ACC112 (cell line): Measurements from ENCODE around the gene WSCD2.
"Not testable (repeated sequence)": the region's sequence is repeated elsewhere in the genome, so short reads cannot be mapped to it uniquely, and the experiment has no call there.

ENCODE experiments used
- H2AFZ ChIP-seq: fragments of 200-600 bp; sonication (generic); one replicate; pipeline ENCODE4 v1.6.0; 2017; ENCODE audit warnings: antibody characterized with exemption, low read length; ENCODE audit not compliant: unreplicated experiment
- H3K27ac ChIP-seq: fragments of 200-600 bp; sonication (generic); 2 replicates; pipeline ENCODE4 v1.5.1; 2014; ENCODE audit warnings: low read depth, mild to moderate bottlenecking, antibody characterized with exemption, low read length, moderate library complexity
- H3K27me3 ChIP-seq: fragments of 200-600 bp; sonication (generic); 2 replicates; pipeline ENCODE4 v1.6.1; 2014; ENCODE audit warnings: mild to moderate bottlenecking, antibody characterized with exemption, low read length, moderate library complexity, mixed read lengths; ENCODE audit not compliant: insufficient read depth
- H3K36me3 ChIP-seq: fragments of 200-600 bp; sonication (generic); 2 replicates; pipeline ENCODE4 v1.6.1; 2016; ENCODE audit warnings: mild to moderate bottlenecking, antibody characterized with exemption, low read length, moderate library complexity, mixed read lengths; ENCODE audit not compliant: insufficient read depth
- H3K4me1 ChIP-seq: fragments of 200-600 bp; sonication (generic); one replicate; pipeline ENCODE4 v1.6.1; 2016; ENCODE audit warnings: low read length, mixed read lengths; ENCODE audit not compliant: insufficient read depth, unreplicated experiment, control insufficient read depth
- H3K4me3 ChIP-seq: fragments of 200-600 bp; sonication (generic); 2 replicates; pipeline ENCODE4 v1.5.1; 2014; ENCODE audit warnings: mild to moderate bottlenecking, low read depth, low read length
- H3K79me2 ChIP-seq: fragments of 200-600 bp; sonication (generic); one replicate; pipeline ENCODE4 v1.6.0; 2016; ENCODE audit warnings: low read length; ENCODE audit not compliant: control insufficient read depth, unreplicated experiment, insufficient read depth

The WSCD2 gene

GRCh38 chr12:108207791-108208730 is 79.0 kb downstream of the WSCD2 start:
- Histone ChIP-seq H3K27ac (no peak overlapping the region), H2AFZ (no peak overlapping the region), H3K4me3 (no peak overlapping the region)

GRCh38 chr12:108210001-108210400 is 80.9 kb downstream of the WSCD2 start:
- H3K79me2 ChIP-seq: no peaks in the 10 kb centered on the region
- H3K36me3 ChIP-seq: no peaks in the 10 kb centered on the region
- H3K4me1 ChIP-seq: no peaks in the 10 kb centered on the region
- no peak overlapping the region for H2AFZ ChIP-seq
- H3K27ac ChIP-seq: no peak overlapping the region
- H3K27me3 ChIP-seq: no peaks in the 10 kb centered on the region; the same call in 1 of the 2 replicates
- H3K4me3 ChIP-seq: no peak overlapping the region

More at GRCh38 chr12:108207791-108208730, 79.0 kb downstream of the WSCD2 start:
- H3K4me1 ChIP-seq: no peaks in the 10 kb centered on the region
- no peaks in the 10 kb centered on the region for H3K36me3 ChIP-seq
- peaks cover 3% of the 10 kb centered on the region for H3K27me3 ChIP-seq
- no peaks in the 10 kb centered on the region for H3K79me2 ChIP-seq

- no peaks in the 10 kb centered on the region for H3K79me2 ChIP-seq
- no peak overlapping the region for H2AFZ ChIP-seq
- no peak overlapping the region for H3K4me3 ChIP-seq
- no peak overlapping the region for H3K27ac ChIP-seq
- H3K4me1 ChIP-seq: no peaks in the 10 kb centered on the region
- no peaks in the 10 kb centered on the region; the same call in 1 of the 2 replicates for H3K27me3 ChIP-seq
- no peaks in the 10 kb centered on the region for H3K36me3 ChIP-seq
These were observed 82.1 kb downstream of the WSCD2 start for GRCh38 chr12:108211157-108211556.

GRCh38 chr12:108213871-108214445 is 84.9 kb downstream of the WSCD2 start:
- no peak overlapping the region for H2AFZ ChIP-seq
- no peaks in the 10 kb centered on the region for H3K79me2 ChIP-seq
- H3K27me3 ChIP-seq: no peaks in the 10 kb centered on the region; the same call in 1 of the 2 replicates
- H3K27ac ChIP-seq: no peak overlapping the region
- no peaks in the 10 kb centered on the region for H3K4me1 ChIP-seq
- no peak overlapping the region for H3K4me3 ChIP-seq
- H3K36me3 ChIP-seq: no peaks in the 10 kb centered on the region

- Histone ChIP-seq H3K27me3 (no peaks in the 10 kb centered on the region; the same call in 1 of the 2 replicates), H3K4me3 (no peak overlapping the region), H3K27ac (no peak overlapping the region), H3K36me3 (no peaks in the 10 kb centered on the region), H3K4me1 (no peaks in the 10 kb centered on the region), H2AFZ (no peak overlapping the region), H3K79me2 (no peaks in the 10 kb centered on the region)
These were observed 85.4 kb downstream of the WSCD2 start for GRCh38 chr12:108214486-108214885.

DNA sequence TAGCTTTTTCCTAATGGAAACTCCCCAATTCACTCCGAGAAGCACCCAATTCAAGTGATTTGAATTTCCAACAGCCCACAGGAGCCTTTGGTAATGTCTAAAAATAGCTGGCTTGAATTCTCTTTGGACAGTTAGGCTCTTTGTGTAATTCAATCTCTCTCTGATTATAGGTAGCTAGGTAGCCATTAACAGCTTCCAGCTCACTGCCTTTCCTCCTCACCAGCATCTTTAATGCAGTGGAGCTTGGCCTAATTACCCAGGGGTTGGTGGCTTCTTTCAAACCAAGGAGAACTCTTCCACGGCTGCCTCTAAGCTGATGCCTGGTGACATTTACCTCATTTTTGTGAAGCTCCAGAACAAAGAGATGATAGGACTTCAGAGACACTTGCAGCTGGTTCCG is 86.4 kb downstream of the WSCD2 start:
- no peaks in the 10 kb centered on the region for H3K4me1 ChIP-seq
- no peak overlapping the region for H3K4me3 ChIP-seq

DNA sequence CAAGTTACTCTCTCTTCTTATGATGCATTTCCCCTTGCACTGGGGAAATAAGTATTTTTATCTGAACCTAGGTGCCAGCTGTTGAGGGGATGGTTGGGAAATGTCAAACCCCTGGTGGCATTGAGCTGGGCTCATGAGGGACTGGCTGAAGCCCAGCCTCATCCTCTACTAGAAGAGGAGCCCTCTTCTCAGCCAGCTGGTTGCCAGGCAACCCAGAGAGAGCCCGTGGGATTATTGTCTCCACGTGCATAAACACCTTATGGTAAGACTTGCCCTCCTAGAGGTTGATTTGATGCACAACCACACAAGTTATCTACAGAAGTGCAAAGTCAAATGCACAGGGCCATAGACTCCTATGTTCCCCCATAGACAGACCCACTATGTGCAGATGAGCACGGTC is 89.8 kb downstream of the WSCD2 start:
- Histone ChIP-seq H3K4me3 (no peak overlapping the region), H2AFZ (no peak overlapping the region), H3K36me3 (no peaks in the 10 kb centered on the region), H3K27ac (no peak overlapping the region), H3K27me3 (no peaks in the 10 kb centered on the region), H3K4me1 (no peaks in the 10 kb centered on the region), H3K79me2 (no peaks in the 10 kb centered on the region)

More for the DNA sequence above, 86.4 kb downstream of the WSCD2 start:
- no peaks in the 10 kb centered on the region; the same call in 1 of the 2 replicates for H3K27me3 ChIP-seq
- no peak overlapping the region for H3K27ac ChIP-seq
- no peaks in the 10 kb centered on the region for H3K36me3 ChIP-seq
- H2AFZ ChIP-seq: no peak overlapping the region
- H3K79me2 ChIP-seq: no peaks in the 10 kb centered on the region

DNA sequence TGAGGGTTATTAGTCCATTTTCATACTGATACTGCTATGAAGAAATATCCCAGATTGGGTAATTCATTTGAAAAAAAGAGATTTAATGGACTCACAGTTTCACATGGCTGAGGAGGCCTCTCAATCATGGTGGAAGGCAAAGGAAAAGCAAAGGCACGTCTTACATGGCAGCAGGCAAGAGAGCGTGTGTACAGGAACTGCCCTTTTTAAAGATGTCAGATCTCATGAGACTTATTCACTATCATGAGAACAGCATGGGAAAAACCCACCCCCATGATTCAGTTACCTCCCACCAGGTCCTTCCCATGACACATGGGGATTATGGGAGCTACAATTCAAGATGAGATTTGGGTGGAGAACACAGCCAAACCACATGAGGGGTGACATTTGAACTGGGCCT is 96.0 kb downstream of the WSCD2 start:
- H2AFZ ChIP-seq, H3K4me3 ChIP-seq, H3K79me2 ChIP-seq, H3K4me1 ChIP-seq, H3K27ac ChIP-seq, H3K36me3 ChIP-seq: not testable (repeated sequence)
- H3K27me3 ChIP-seq: peaks cover 27% of the 10 kb centered on the region

DNA sequence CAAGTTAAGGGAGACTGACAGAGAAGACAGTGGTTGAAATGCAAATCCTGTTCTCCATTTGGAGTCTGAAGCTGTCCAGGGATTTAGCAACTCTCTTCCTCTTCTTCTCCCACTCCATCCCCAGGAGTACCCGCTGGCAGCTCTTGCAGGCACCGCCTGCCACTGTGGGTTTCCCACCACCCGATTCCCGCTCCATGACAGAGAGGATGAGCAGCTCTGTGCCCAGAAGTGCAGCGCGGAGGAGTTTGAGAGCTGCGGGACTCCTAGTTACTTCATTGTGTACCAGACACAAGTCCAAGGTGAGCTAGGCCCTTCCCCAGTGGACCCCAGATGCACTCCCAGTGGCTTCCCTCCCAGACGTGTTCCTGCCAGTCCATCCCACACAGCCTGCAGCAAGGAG is 97.8 kb downstream of the WSCD2 start:
- Histone ChIP-seq H3K4me3 (no peak overlapping the region), H3K4me1 (no peaks in the 10 kb centered on the region), H3K27me3 (peaks cover 43% of the 10 kb centered on the region), H2AFZ (no peak overlapping the region), H3K36me3 (no peaks in the 10 kb centered on the region), H3K27ac (no peak overlapping the region), H3K79me2 (no peaks in the 10 kb centered on the region)

DNA sequence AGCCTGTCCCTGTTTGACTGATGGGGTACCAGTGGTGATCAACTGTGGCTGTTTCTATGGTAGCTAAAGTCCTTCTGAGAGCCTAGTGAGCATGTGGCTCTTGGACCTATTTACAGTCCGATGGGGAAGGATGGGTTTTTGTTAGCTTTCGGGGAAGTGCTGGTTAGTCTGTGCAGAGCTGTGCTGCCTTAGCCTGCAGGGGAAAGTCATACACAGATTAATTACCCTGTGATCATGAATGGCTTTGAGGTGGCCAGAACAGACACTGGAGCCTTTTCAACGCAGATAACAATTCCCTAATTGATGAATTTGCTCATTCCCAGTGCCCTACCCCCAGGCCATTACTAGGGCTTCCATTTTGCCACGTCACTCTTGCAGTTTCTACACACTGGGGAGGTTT is 99.7 kb downstream of the WSCD2 start:
- H3K27ac ChIP-seq: no peak overlapping the region
- no peaks in the 10 kb centered on the region for H3K79me2 ChIP-seq
- H3K36me3 ChIP-seq: no peaks in the 10 kb centered on the region
- no peak overlapping the region for H3K4me3 ChIP-seq
- no peaks in the 10 kb centered on the region for H3K4me1 ChIP-seq
- peaks cover 43% of the 10 kb centered on the region for H3K27me3 ChIP-seq
- no peak overlapping the region for H2AFZ ChIP-seq
